ENCODE data around the gene BPNT1.

DNA sequence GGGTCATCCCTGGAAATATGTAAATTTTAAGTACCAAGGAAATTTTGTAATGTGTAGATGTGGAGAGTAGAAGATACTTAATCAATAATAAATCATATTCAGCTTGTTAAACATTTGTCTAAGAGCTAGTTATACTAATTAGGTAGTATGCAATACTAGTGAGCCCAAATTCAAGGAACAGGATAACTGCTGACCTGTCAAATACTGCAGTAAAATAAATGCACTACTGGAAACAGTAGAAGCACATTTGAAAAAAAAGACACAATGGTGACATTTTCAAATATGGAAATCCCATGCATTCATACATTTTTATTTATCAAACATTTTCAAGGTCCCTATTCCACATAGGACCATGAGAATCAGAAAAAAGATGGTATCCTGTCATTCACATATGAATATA is 70.5 kb downstream of the BPNT1 start:
- TF ChIP-seq TAF1 (IDR thresholded peaks at IDR 0.05; ENCODE audit: low read depth) (no peak), EZH2 (IDR thresholded peaks at IDR 0.05; ENCODE audit: borderline replicate concordance, insufficient read depth, low read length, poor library complexity, severe bottlenecking) (no peak), POLR2AphosphoS5 (IDR thresholded peaks at IDR 0.05) (no peak), SMC3 (conservative IDR thresholded peaks at IDR 0.05; ENCODE audit: poor library complexity) (no peak), EP300 (conservative IDR thresholded peaks at IDR 0.05; ENCODE audit: poor library complexity, severe bottlenecking) (no peak), MXI1 (conservative IDR thresholded peaks at IDR 0.05; ENCODE audit: poor library complexity, severe bottlenecking) (no peak), RAD21 (conservative IDR thresholded peaks at IDR 0.05) (no peak)
- TF ChIP-seq, protein P1, sequence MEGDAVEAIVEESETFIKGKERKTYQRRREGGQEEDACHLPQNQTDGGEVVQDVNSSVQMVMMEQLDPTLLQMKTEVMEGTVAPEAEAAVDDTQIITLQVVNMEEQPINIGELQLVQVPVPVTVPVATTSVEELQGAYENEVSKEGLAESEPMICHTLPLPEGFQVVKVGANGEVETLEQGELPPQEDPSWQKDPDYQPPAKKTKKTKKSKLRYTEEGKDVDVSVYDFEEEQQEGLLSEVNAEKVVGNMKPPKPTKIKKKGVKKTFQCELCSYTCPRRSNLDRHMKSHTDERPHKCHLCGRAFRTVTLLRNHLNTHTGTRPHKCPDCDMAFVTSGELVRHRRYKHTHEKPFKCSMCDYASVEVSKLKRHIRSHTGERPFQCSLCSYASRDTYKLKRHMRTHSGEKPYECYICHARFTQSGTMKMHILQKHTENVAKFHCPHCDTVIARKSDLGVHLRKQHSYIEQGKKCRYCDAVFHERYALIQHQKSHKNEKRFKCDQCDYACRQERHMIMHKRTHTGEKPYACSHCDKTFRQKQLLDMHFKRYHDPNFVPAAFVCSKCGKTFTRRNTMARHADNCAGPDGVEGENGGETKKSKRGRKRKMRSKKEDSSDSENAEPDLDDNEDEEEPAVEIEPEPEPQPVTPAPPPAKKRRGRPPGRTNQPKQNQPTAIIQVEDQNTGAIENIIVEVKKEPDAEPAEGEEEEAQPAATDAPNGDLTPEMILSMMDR (IDR thresholded peaks at IDR 0.05; ENCODE audit: poor library complexity, severe bottlenecking), result no peak
- TF ChIP-seq, protein P2, sequence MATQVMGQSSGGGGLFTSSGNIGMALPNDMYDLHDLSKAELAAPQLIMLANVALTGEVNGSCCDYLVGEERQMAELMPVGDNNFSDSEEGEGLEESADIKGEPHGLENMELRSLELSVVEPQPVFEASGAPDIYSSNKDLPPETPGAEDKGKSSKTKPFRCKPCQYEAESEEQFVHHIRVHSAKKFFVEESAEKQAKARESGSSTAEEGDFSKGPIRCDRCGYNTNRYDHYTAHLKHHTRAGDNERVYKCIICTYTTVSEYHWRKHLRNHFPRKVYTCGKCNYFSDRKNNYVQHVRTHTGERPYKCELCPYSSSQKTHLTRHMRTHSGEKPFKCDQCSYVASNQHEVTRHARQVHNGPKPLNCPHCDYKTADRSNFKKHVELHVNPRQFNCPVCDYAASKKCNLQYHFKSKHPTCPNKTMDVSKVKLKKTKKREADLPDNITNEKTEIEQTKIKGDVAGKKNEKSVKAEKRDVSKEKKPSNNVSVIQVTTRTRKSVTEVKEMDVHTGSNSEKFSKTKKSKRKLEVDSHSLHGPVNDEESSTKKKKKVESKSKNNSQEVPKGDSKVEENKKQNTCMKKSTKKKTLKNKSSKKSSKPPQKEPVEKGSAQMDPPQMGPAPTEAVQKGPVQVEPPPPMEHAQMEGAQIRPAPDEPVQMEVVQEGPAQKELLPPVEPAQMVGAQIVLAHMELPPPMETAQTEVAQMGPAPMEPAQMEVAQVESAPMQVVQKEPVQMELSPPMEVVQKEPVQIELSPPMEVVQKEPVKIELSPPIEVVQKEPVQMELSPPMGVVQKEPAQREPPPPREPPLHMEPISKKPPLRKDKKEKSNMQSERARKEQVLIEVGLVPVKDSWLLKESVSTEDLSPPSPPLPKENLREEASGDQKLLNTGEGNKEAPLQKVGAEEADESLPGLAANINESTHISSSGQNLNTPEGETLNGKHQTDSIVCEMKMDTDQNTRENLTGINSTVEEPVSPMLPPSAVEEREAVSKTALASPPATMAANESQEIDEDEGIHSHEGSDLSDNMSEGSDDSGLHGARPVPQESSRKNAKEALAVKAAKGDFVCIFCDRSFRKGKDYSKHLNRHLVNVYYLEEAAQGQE (IDR thresholded peaks at IDR 0.05; ENCODE audit: borderline replicate concordance), result no peak

Measured in neural cell (in vitro differentiated cells).